Stomach smooth muscle (tissue), 2 donors: Measurements from ENCODE around the gene EXOSC7.
"Not testable (repeated sequence)": the region's sequence is repeated elsewhere in the genome, so short reads cannot be mapped to it uniquely, and the experiment has no call there.

ENCODE experiments used
- H3K27ac ChIP-seq: one replicate; pipeline ENCODE4 v1.7.0; 2013; ENCODE audit warnings: mild to moderate bottlenecking, low read length, inconsistent platforms
- H3K27me3 ChIP-seq, 2 donors: one replicate each; pipeline ENCODE4 v1.7.0; 2013; ENCODE audit warnings: low read length in 2 of 2; ENCODE audit not compliant: insufficient read depth in 2 of 2, control insufficient read depth in 1 of 2
- H3K36me3 ChIP-seq, 2 donors: one replicate each; pipeline ENCODE4 v1.7.0; 2013; ENCODE audit warnings: low read length in 2 of 2; ENCODE audit not compliant: control insufficient read depth in 2 of 2, insufficient read depth in 2 of 2
- H3K4me1 ChIP-seq: one replicate; pipeline ENCODE4 v1.7.0; 2013; ENCODE audit warnings: low read length; ENCODE audit not compliant: control insufficient read depth, insufficient read depth
- H3K4me3 ChIP-seq, 2 donors: one replicate each; pipeline ENCODE4 v1.7.0; 2013; ENCODE audit warnings: low read length in 2 of 2
- H3K9ac ChIP-seq, 2 donors: one replicate each; pipeline ENCODE4 v1.7.0; 2013; ENCODE audit warnings: low read length in 2 of 2, mild to moderate bottlenecking in 1 of 2
- H3K9me3 ChIP-seq, 2 donors: one replicate each; pipeline ENCODE4 v1.7.0; 2013; ENCODE audit warnings: low read length in 2 of 2; ENCODE audit not compliant: control insufficient read depth in 2 of 2
- donor health status: healthy.
- donor health status: Pancreatic carcinoma.

Gene EXOSC7

DNA sequence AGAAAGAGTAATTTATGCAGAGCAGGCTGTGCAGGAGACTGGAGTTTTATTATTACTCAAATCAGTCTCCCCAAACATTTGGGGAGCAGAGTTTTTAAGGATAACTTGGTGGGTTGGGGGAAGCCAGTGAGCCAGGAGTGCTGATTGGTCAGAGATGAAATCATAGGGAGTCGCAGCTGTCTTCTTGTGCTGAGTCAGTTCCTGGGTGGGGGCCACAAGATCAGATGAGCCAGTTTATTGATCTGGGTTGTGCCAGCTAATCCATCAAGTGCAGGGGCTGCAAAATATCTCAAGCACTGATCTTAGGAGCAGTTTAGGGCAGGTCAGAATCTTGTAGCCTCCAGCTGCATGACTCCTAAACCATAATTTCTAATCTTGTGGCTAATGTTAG is 77.8 kb downstream of the EXOSC7 start:
- not testable (repeated sequence) for H3K27ac ChIP-seq, H3K27me3 ChIP-seq, H3K4me3 ChIP-seq, H3K4me1 ChIP-seq, H3K9me3 ChIP-seq, H3K9ac ChIP-seq, H3K36me3 ChIP-seq

DNA sequence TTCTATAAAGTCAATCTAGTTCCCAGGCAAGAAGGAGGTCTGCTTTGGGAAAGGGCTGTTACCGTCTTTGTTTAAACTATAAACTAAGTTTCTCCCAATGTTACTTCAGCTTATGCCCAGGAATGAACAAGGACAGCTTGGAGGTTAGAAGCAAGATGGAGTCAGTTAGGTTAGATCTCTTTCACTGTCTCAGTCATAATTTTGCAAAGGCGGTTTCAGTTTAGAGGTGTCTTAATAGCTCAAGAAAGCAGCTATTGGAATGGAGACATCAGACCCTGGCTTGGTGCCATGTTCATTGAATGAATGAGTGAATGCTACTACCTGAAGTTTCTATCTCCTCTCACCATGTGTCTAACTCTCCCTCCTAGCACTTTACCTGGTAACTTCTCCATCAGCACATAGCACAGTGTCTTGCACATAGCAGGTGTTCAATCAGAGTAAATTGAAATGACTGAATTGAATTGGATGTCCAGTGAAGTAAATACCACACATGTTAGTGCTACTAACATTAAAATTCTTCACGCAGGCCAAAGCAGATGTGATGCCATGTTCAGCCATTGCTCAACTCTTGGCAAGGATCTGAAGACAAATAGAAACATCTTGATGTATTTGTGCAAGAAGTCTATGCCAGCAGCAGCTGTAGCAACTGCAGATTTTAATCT is 78.3 kb downstream of the EXOSC7 start:
- H3K9me3 ChIP-seq = no peaks in the 10 kb centered on the region
- no peaks in the 10 kb centered on the region for H3K27me3 ChIP-seq
- H3K36me3 ChIP-seq = no peaks in the 10 kb centered on the region
- no peak overlapping the region for H3K9ac ChIP-seq
- H3K4me3 ChIP-seq = no peak overlapping the region
- H3K27ac ChIP-seq = no peak overlapping the region
- H3K4me1 ChIP-seq = peaks cover 7% of the 10 kb centered on the region

DNA sequence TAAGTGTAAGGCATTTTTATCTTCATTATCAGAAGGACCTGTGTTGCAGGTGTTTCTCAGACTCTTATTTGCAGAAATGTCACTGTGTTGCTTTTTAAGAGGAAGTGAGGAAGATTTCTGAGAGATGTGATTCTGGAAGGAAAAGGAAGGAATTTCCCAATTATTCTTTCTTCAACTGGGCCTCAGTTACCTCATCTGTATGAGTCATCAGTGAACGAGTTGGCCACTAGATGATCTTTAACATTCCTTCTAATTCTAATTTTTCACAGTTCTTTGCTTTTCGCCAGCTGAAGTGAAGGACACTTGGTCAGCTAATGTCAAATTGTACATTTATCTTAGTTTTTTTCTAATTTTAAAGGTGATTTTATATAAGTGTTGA is 79.0 kb downstream of the EXOSC7 start:
- no peaks in the 10 kb centered on the region for H3K27me3 ChIP-seq
- no peaks in the 10 kb centered on the region for H3K9me3 ChIP-seq
- H3K9ac ChIP-seq = no peak overlapping the region
- no peak overlapping the region for H3K27ac ChIP-seq
- peaks cover 7% of the 10 kb centered on the region for H3K4me1 ChIP-seq
- no peak overlapping the region for H3K4me3 ChIP-seq
- H3K36me3 ChIP-seq = no peaks in the 10 kb centered on the region

DNA sequence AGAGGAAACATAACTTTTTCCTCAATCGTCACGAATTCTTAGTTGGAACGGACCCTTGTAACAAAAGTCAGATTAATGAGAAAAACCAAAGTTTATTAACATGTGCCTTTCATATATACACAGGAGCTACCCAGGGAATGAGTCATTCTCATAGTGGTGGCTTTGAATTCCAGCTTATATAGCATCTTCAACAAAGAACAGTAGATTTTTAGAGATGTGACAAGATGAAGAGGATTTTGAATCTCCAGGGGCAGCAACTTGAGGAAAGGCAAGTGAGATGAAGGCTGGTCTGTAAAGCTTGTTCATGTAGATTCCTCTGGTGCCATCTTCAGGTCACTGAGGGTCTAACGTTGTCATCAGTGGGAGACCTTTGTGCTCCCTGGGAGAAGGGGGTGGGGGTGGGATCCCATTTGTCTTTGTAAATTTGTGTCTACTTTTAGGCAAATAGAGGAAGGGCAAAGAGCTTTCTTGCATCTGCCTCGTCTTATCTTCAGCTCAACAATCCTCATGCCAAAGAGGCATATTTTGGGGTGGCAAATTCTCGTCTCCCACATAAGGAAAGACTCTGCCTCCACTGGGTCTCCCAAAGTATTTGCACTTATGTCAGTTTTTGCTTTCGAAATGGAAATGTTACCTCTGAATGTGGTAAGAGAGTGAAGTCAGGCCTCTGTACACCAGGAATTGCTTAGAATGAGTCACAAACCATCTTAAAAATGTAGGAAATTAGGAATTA is 79.5 kb downstream of the EXOSC7 start:
- H3K9ac ChIP-seq = no peak overlapping the region
- peaks cover 7% of the 10 kb centered on the region for H3K4me1 ChIP-seq
- H3K27me3 ChIP-seq = no peaks in the 10 kb centered on the region
- H3K9me3 ChIP-seq = no peaks in the 10 kb centered on the region
- no peak overlapping the region for H3K27ac ChIP-seq
- H3K36me3 ChIP-seq = no peaks in the 10 kb centered on the region
- no peak overlapping the region for H3K4me3 ChIP-seq

DNA sequence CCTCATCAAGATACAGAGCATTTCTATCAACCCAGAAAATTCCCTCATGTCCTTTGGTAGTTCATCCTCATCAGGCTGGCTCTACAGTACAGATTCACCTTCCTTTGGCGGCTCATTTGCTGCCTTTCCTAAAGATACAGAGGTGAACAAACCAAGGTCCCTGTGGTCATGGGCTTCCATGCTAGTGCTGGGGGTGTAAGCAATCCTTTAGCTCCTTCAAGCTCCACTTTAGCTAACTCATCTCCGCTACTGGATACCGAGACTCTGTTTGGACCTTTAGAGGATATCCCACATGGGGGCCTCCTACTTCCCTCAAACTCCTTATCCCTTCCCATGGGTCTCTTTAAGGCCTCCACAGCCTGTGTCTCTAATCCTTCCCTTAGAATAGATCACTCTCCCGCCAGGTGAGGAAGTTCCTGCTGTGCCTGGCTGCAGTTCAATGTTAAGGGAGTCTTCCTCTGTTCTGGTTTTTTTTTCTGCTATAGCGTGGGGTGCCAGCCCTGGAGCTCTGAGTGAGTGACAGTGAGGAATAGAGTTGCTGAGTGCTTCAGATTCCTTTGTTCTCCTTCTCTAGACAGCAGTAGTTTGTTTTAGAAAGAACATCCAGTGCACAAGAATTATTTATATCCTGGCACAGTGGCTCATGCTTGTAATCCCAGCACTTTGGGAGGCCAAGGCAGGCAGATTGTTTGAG is 80.7 kb downstream of the EXOSC7 start:
- H3K27ac ChIP-seq = peak overlapping the region; percentile 55
- H3K4me3 ChIP-seq = peak overlapping the region in 1 of 2 donors; percentile 3
- H3K9ac ChIP-seq = peak overlapping the region in 1 of 2 donors; percentile 5
- no peaks in the 10 kb centered on the region for H3K27me3 ChIP-seq
- peaks cover 7% of the 10 kb centered on the region for H3K4me1 ChIP-seq
- no peaks in the 10 kb centered on the region for H3K36me3 ChIP-seq
- no peaks in the 10 kb centered on the region for H3K9me3 ChIP-seq

DNA sequence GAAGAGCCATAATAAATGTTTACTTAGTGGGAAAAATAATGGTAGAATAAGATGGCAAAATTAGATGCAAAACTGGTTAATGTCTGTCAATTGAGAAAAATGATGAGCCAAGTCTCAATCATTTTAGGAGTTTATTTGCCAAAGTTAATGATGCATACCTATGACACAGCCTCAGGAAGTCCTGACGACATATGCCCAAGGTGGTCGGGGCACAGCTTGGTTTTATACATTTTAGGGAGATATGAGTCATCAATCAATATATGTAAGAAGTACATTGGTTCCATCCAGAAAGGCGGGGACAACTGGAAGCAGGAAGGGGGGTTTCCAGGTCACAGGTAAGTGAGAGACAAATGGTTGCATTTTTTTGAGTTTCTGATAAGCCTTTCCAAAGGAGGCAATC is 81.5 kb downstream of the EXOSC7 start:
- H3K4me3 ChIP-seq = no peak overlapping the region
- peaks cover 7% of the 10 kb centered on the region for H3K4me1 ChIP-seq
- no peak overlapping the region for H3K9ac ChIP-seq
- H3K9me3 ChIP-seq = no peaks in the 10 kb centered on the region
- no peaks in the 10 kb centered on the region for H3K36me3 ChIP-seq
- H3K27me3 ChIP-seq = no peaks in the 10 kb centered on the region
- peak overlapping the region; percentile 55 for H3K27ac ChIP-seq

DNA sequence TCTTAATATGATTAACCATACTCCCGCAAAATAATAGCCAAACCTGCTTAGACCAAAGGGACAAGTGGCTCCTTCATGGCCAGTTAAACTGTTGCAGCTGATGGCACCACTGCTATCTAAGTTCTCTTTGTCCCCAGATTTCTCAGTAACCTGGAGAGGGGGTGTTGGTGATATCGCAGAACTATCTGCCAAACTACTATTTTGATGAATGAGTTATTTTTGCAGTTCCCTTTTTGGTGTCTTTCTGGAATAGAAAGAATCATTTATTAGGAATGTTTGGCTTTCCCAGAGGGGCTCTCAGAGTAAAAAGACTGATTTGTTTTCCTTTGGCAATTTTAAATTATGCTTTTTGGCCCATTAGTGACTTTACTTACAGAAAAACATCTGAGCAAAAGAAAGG is 83.1 kb downstream of the EXOSC7 start:
- H3K27ac ChIP-seq = no peak overlapping the region
- H3K27me3 ChIP-seq = no peaks in the 10 kb centered on the region
- H3K4me1 ChIP-seq = peaks cover 7% of the 10 kb centered on the region
- H3K9me3 ChIP-seq = no peaks in the 10 kb centered on the region
- H3K9ac ChIP-seq = no peak overlapping the region
- H3K36me3 ChIP-seq = no peaks in the 10 kb centered on the region
- no peak overlapping the region for H3K4me3 ChIP-seq

DNA sequence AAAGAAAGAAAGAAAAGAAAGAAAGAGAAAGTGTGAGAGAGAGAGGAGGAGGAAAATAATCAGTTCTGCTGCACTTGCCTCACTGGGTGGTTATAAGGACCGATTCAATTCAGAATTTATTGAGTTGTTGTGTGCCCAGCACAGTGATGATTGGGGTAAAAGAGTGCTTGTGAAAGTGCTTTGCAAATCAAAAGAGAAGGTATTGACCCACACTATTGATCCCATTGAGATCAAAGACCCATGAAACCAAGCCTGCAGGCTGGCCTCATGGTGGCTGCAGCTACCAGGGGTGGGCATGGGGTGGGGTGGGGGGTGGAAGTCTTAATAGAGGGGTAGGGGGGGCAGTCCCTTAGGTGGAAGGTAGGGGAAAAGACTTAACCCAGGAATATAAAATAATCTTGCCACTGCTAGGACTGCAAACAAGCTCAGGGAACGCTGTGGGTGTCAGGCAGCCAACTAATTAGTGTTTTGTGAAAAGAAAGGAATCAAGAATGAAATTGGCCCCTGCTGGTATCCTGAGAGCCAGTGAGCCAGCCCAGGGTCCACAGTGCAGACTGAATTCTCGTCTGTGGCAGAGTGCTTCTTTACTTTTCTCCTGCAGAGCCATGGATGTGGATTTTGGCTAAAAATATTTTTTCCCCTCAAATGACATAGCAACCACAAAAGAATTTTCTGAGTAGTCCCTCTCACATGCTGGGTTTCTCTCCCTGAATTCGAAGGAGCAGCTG is 84.3 kb downstream of the EXOSC7 start:
- no peaks in the 10 kb centered on the region for H3K27me3 ChIP-seq
- H3K4me1 ChIP-seq = peaks cover 9% of the 10 kb centered on the region
- H3K27ac ChIP-seq = no peak overlapping the region
- no peak overlapping the region for H3K4me3 ChIP-seq
- peak overlapping the region in 1 of 2 donors; percentile 6 for H3K9ac ChIP-seq
- H3K9me3 ChIP-seq = no peaks in the 10 kb centered on the region
- no peaks in the 10 kb centered on the region for H3K36me3 ChIP-seq
